Measurements from ENCODE around the gene ST14. TPM values are rescaled to one million over a fixed set of nuclear protein-coding genes. Genes with fewer than 3 reads are reported as not detected.

Gene ST14
- polyA plus RNA-seq, 1 donor (not counting 4 experiments of a cell fraction or from before 2014, with no cell fraction given), result 45.8 TPM

GRCh38 chr11:130190371-130190881 lies 30.8 kb downstream of the ST14 start:
- H3K4me1 ChIP-seq (ENCODE audit: control insufficient read depth, extremely low read depth, insufficient read depth, low read length), result no peaks in the 10 kb centered on the region
- no peak overlapping the region for H3K27ac ChIP-seq (ENCODE audit: control insufficient read depth, insufficient read depth, low read length)
- peaks cover 8% of the 10 kb centered on the region for H4K20me1 ChIP-seq (ENCODE audit: control insufficient read depth, extremely low read depth, insufficient read depth, low read length)
- peaks cover 30% of the 10 kb centered on the region for H3K79me2 ChIP-seq (ENCODE audit: control insufficient read depth, insufficient read depth, low read length)
- no peak overlapping the region for H3K4me3 ChIP-seq (ENCODE audit: control insufficient read depth in 2 of 3, extremely low read depth in 1 of 3, insufficient read depth in 2 of 3, low read depth in 1 of 3, low read length in 3 of 3)
- H3K9me3 ChIP-seq (ENCODE audit: control insufficient read depth, low read depth, low read length), result no peaks in the 10 kb centered on the region
- DNase-seq (ENCODE audit: low read depth, low spot score), result no peak
- FAIRE-seq, result no peak
- no peaks in the 10 kb centered on the region for H3K9me1 ChIP-seq (ENCODE audit: control insufficient read depth, extremely low read depth, insufficient read depth, low read length)
- TF ChIP-seq CTCF (optimal IDR thresholded peaks at IDR 0.05 in 1 of 3, IDR thresholded peaks at IDR 0.05 in 1 of 3, conservative IDR thresholded peaks at IDR 0.05 in 1 of 3; ENCODE audit: extremely low read depth in 1 of 3, insufficient read depth in 2 of 3, low read length in 3 of 3) (no peak), EZH2 (IDR thresholded peaks at IDR 0.05; ENCODE audit: low read length) (no peak)
- dilution Hi-C loops (cut with MboI; ENCODE audit: extremely low pct_ligation_motif_present, low sequenced_read_pairs), result no loop called here
- no peak overlapping the region for H3K9ac ChIP-seq (ENCODE audit: control insufficient read depth, extremely low read depth, insufficient read depth, low read length)
- H2AFZ ChIP-seq (ENCODE audit: control insufficient read depth, low read length), result no peak overlapping the region
- H3K27me3 ChIP-seq (ENCODE audit: control insufficient read depth, extremely low read depth, insufficient read depth, low read length), result no peaks in the 10 kb centered on the region
- no peak overlapping the region for H3K4me2 ChIP-seq (ENCODE audit: control insufficient read depth, extremely low read depth, insufficient read depth, low read depth, low read length)
- H3K36me3 ChIP-seq (ENCODE audit: control insufficient read depth in 2 of 2, extremely low read depth in 1 of 2, insufficient read depth in 2 of 2, low read length in 2 of 2), result peaks cover 17 to 21% of the 10 kb centered on the region in 2 experiments

DNA sequence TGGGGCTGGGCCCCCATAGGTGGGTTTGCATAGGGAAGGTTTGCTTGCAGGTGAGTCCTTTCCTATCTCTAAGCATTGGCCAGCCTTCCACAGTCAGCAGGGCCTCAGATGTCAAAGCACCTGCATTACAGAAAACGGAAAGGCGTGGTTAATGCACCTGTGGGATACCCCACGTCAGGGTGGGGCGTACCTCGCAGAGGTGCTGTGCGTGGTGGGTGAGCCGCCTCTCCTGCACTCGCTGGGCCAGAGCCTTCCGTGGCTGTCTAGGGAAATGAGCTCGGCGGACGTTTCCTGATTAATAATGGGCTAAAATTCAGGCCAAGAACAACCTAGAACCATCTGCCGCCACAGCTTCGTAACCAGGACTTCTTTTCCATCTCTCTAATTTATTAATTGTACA lies 32.3 kb downstream of the ST14 start:
- no peaks in the 10 kb centered on the region for H3K4me1 ChIP-seq (ENCODE audit: control insufficient read depth, extremely low read depth, insufficient read depth, low read length)
- peaks cover 8% of the 10 kb centered on the region for H4K20me1 ChIP-seq (ENCODE audit: control insufficient read depth, extremely low read depth, insufficient read depth, low read length)
- H3K4me3 ChIP-seq (ENCODE audit: control insufficient read depth in 2 of 3, extremely low read depth in 1 of 3, insufficient read depth in 2 of 3, low read depth in 1 of 3, low read length in 3 of 3), result no peak overlapping the region
- H3K9me1 ChIP-seq (ENCODE audit: control insufficient read depth, extremely low read depth, insufficient read depth, low read length), result no peaks in the 10 kb centered on the region
- dilution Hi-C loops (cut with MboI; ENCODE audit: extremely low pct_ligation_motif_present, low sequenced_read_pairs), result no loop called here
- no peaks in the 10 kb centered on the region for H3K9me3 ChIP-seq (ENCODE audit: control insufficient read depth, low read depth, low read length)
- H2AFZ ChIP-seq (ENCODE audit: control insufficient read depth, low read length), result no peak overlapping the region
- no peaks in the 10 kb centered on the region for H3K27me3 ChIP-seq (ENCODE audit: control insufficient read depth, extremely low read depth, insufficient read depth, low read length)
- H3K36me3 ChIP-seq (ENCODE audit: control insufficient read depth in 2 of 2, extremely low read depth in 1 of 2, insufficient read depth in 2 of 2, low read length in 2 of 2), result peaks cover 24 to 25% of the 10 kb centered on the region in 2 experiments
- no peak overlapping the region for H3K9ac ChIP-seq (ENCODE audit: control insufficient read depth, extremely low read depth, insufficient read depth, low read length)
- no peak for TF ChIP-seq EZH2 (IDR thresholded peaks at IDR 0.05; ENCODE audit: low read length)
- TF ChIP-seq CTCF (optimal IDR thresholded peaks at IDR 0.05 in 1 of 3, IDR thresholded peaks at IDR 0.05 in 1 of 3, conservative IDR thresholded peaks at IDR 0.05 in 1 of 3; ENCODE audit: extremely low read depth in 1 of 3, insufficient read depth in 2 of 3, low read length in 3 of 3), result no peak
- H3K4me2 ChIP-seq (ENCODE audit: control insufficient read depth, extremely low read depth, insufficient read depth, low read depth, low read length), result no peak overlapping the region
- H3K27ac ChIP-seq (ENCODE audit: control insufficient read depth, insufficient read depth, low read length), result no peak overlapping the region
- DNase-seq (ENCODE audit: low read depth, low spot score) (no peak), FAIRE-seq (no peak)
- peaks cover 24% of the 10 kb centered on the region for H3K79me2 ChIP-seq (ENCODE audit: control insufficient read depth, insufficient read depth, low read length)

Measured in keratinocyte (primary cell).